Panc1 (cell line): ENCODE measurements around the gene FBXO27.

Experiments
- REST ChIP-seq, 2 experiments: IDR thresholded peaks; 2 replicates each; pipeline ENCODE4 v1.6.1; 2011 to 2012; ENCODE audit warnings: low read depth in 2 of 2, control low read depth in 1 of 2, low read length in 1 of 2, mild to moderate bottlenecking in 1 of 2, moderate library complexity in 1 of 2; ENCODE audit not compliant: insufficient read depth in 1 of 2
- TF ChIP-seq, protein P1 (sequence below): fragments of 450-650 bp; IDR thresholded peaks from 2 replicates; pipeline ENCODE4 v1.5.1; 2017; ENCODE audit warnings: mild to moderate bottlenecking

GRCh38 chr19:39037194-39037593, 4.8 kb upstream of the FBXO27 start:
- no peak for TF ChIP-seq REST (IDR thresholded peaks at IDR 0.05; ENCODE audit: insufficient read depth in 1 of 2, low read depth in 2 of 2, low read length in 1 of 2)
- TF ChIP-seq, protein P1, sequence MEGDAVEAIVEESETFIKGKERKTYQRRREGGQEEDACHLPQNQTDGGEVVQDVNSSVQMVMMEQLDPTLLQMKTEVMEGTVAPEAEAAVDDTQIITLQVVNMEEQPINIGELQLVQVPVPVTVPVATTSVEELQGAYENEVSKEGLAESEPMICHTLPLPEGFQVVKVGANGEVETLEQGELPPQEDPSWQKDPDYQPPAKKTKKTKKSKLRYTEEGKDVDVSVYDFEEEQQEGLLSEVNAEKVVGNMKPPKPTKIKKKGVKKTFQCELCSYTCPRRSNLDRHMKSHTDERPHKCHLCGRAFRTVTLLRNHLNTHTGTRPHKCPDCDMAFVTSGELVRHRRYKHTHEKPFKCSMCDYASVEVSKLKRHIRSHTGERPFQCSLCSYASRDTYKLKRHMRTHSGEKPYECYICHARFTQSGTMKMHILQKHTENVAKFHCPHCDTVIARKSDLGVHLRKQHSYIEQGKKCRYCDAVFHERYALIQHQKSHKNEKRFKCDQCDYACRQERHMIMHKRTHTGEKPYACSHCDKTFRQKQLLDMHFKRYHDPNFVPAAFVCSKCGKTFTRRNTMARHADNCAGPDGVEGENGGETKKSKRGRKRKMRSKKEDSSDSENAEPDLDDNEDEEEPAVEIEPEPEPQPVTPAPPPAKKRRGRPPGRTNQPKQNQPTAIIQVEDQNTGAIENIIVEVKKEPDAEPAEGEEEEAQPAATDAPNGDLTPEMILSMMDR = no peak
